Daoy (cell line): Measurements from ENCODE around the gene SLC6A3. TPM values are rescaled to one million over a fixed set of nuclear protein-coding genes. Genes with fewer than 3 reads are reported as not detected.

ENCODE experiments used
- DNase-seq: peaks from one replicate; pipeline ENCODE4 v3.0.0-alpha.2; 2015; ENCODE audit warnings: low read depth
- total RNA-seq: library from RNA; depleted of rRNA; stranded (reverse); fragments of >200 nt; shearing (Covaris generic); gene quantifications from 2 replicates; pipeline ENCODE4 v1.2.3, GENCODE V29; 2014

The SLC6A3 gene
- total RNA-seq, 1 experiment from 2014 or later, result not detected

DNA sequence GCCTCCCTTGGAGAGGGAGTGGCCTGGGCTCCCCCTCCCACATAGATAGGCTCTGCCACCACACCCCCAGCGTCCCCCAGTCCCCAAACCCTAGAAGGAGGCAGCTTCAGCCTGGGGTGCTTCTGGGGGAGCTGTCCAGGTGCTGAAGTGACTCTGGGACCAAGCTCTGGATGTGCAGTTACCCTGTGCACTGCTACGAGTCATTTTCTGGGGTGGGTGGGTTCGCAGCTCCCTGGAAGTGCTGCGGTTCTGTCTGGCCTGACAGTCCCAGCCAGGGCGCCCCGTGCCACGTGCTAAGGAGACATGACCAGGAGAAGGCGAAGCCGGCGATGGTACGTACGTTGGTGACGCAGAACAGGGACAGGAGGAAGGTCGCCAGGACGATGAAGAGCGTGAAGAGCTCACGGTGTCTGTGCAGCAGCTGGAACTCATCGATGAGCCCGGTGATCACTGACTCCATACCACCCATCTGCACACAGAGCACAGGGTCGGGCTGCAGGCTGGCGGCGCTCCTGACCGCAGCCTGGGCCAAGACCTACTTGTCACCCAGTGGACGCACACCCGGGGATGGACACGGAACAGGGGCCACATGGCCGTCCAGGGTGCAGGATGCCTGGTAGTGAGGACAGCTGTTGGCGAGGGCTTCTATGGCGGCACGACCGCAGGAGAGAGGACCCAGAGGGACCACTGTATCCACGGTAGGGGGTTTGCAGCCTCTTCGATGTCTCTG, 35.7 kb downstream of the SLC6A3 start:
- peak; percentile 32 for DNase-seq

DNA sequence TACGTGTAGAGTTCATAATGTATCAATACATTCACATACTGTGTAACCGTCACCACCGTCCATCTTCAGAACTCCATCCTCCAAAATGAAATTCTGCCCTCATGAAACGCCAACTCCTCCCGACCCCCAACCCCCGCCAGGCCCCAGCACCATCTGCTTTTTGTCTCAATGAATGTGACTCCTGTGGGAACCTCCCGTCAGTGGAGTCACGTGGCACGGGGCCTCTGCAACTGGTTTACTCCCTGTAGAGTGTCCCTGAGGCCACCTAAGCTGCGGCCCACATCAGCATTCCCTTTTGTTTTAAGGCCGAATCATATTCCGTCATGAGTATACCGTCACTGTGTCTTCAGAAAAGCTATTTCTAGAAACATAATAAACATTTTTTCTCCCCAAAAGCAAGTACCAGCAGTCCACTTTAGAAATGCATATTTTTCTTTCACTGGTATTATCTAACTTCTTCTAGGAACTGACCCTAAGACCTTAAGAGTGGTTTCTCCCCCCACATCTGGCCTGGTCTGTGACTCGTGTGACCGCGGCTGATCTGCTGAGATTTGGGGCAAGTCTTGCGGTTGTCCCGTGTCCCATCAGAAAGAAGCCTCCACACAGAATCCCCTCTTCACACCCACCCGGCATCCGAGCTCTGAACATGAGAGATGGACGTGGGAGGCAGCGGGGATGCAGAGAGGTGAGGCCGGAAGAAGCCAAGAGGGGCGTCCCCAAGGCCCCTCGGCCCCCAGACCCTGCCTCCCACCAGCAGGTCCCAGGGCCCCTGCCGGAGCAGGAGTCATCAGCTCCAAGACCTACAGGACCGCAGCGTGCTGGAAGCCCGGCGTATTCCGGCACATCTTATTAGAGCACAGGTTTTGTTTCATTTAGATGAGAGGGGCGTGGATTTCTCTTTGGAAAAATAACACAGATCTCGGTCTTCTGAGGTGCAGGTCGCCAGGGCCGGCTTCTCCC, 38.3 kb downstream of the SLC6A3 start:
- no peak for DNase-seq

DNA sequence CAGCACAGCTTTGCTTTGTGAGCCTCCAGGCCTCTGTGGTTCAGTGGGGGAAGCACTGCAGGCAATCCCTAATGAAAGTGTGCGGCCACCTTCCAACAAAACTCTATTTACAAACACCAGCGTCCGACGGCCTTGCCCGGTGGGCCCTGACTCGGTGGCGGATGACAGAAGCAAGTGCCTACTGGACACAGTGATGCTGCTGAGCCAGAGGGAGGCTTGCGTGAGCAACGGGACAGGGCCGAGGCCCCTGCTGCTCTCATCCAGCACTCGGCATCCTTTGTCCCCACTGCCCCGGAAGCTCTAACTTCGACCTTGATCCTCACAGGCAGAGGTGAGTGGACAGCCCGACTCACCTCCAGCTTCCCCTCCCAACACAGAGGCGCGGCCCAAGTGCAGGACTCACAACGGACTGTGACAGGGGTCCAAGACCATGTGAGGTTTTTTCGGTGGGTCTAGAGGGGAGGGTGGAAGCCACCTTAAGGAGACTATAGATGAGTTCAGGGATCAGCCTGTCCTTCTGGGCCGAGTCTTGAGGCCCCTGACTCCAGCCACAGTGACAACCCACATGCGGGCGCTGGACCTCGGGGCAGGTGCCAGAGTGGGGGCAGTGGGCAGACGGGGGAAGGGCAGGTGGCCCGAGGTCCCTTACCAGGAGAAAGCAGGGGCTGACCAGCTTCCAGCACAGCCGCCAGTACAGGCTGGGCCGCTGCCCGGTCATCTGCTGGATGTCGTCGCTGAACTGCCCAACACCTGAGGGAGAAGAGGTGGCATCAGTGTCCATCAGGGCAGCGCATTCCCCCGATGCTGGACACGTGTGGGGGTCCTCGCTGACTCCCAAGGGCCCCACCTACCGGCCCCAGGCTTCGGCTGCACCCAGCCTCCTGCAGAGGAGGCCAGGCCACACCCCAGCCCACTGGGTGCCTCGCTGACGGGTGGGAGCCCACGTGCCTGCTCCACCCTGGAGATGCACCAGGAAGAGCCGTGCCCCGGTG, 39.4 kb downstream of the SLC6A3 start:
- DNase-seq, result no peak

DNA sequence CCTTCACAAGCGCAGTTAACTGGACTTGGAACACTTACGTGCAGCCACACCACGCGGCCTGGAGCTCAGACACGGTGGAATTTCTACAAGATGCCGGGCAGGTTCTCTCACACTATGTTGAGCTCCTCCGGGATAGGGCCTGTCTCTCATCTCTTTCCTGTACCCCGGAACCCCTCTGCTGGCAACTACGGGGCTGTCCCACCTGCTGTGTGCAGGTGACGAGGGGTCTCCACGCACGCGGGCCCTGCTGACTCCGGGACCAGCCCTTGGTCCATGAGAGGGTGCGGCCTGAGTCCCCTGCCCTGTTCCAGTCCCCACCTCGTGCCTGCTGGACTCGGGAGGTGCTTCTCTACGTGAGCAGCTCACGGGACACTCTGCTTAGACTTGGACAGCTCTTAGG, 40.1 kb downstream of the SLC6A3 start:
- DNase-seq, result no peak

DNA sequence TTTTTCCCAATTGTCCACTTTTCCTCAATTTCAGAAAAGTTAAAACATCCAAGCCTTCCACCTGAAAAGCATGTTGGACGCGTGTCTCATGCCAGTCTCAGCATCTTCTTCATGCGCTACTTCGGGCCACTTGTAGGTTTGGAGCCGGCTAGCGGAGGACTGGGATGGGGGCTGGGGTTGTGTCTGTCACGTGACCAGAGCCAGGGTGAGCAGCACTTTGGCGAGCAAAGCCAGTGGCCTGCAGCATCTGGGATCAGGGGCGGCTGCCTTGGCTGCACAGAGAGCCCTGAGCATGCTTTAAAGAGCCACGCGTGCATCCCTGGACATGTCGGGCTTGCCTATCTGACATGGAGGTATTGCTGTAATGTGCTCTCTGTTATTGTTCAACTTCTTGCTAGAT, 41.2 kb downstream of the SLC6A3 start:
- no peak for DNase-seq

DNA sequence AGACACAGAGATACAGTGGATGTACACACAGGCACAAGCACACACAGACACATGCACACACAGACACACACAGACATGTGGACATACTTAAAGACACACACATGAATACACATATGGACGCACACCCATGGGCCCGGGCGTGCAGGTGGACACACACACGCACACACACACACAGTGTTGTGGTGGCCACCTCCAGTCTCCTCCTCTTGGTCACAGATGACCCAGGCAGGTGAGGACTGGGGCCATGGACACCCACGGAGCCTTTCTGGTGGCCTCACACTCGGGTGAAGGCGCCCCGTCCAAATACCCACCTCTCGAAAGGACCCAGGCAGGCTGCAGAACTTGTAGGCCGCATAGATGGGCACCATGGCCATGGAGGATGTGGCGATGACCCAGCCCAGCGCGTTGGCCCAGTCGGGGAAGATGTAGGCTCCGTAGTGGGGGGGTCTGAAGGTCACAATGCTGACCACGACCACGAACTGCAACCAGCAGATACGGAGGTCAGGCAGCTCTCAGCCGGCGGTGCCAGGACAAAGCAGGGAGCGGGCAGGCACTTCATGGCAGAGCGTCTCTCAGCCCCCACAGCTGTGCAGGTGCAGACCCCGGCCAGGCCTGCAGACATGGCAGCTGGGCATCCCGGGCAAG, 42.5 kb downstream of the SLC6A3 start:
- DNase-seq, result no peak

DNA sequence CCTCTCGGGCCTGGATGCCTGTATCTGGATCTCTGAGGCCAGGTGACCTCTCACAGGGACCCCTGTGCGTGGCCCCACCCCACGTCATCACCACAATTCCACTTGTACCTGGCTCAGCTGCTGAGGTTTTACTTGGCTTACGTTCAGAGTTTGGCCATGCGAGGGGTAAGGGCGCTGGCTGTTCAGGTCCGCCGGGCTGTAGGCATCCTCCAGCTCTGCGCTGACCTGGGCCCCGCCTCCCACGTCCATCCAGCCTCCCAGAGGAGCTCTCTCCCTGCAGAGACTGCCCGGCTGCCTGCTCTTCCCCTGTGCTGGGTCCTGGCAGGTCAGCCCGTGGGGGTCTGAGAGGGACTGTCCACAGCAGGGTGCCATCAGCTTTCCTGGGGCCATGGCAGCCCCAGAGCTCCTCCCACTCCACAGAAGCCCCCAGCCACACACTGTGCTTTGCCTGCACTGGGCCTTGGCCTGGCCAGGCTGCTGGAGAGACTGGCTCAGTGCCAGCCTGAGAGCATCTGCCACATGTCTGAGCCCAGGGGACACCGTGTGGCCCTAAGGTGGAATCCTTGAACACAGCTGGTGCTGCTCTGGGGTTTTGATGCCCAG, 43.6 kb downstream of the SLC6A3 start:
- DNase-seq, result no peak

DNA sequence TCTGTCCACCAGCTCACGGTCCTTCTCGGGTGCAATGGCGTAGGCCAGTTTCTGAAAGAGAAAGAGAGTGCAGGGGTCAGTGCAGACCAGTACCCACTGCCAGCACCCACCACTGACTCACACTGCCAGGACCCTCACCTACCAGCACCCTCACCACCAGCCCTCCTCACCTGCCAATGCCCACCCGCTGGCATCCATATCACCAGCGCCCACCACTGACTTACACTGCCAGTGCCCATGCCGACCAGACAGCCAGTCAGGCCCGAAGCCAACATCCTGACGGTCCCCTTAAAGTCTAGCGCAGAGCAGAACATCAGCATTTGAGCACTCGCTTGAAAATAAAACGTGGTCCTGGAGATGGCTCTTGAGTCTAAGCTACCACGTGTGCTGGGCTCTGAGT, 44.3 kb downstream of the SLC6A3 start:
- DNase-seq, result no peak

DNA sequence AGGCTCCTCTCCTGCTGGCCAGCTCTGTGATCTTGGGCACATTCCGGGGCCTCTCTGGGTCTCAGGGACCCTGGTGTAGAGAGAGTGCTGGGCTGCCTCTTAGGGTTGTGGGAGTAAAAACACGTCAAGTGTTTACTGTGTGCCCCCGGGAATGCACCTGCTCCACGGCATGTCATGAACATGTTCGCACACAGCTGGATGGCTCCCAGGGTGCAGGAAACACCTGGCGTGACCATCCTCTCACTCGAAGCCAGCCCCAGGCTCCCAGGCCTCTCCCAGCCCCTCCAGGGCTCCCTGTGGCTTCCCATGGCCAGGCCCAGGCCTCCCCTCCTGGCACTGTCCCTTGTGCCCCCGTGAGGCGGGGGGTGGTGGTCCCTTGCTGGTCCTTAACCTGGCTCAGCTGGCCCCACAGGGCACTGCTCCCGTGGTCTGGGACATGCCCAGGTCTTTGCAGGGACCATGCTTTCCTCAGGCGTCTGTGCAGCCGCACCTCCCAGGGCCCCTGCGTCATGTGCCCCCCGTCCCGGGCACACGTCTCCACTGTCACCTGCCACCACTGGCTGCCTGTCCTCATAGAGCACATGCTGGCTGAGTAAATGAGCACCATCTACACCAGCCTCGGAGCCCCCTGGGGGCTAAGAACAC, 44.9 kb downstream of the SLC6A3 start:
- no peak for DNase-seq

DNA sequence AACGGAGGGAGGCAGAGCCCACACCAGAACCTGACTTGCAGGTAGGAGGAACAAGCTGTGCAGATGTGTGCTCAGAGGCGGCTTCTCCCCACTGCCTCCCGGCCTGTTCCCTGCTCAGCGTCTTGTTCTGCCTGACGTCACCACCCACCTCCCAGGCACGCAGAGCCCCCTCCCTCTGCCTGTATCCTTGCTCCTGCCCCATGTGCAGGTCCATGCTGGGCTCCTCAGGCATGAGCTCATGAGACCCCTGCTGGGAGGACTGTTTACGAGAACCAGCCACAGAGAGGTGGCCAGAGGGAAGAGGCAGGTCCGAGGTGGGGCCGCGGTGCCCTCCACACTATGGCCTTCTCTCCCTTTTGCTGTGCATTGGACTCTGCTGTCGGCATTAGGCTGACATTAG, 45.5 kb downstream of the SLC6A3 start:
- no peak for DNase-seq

DNA sequence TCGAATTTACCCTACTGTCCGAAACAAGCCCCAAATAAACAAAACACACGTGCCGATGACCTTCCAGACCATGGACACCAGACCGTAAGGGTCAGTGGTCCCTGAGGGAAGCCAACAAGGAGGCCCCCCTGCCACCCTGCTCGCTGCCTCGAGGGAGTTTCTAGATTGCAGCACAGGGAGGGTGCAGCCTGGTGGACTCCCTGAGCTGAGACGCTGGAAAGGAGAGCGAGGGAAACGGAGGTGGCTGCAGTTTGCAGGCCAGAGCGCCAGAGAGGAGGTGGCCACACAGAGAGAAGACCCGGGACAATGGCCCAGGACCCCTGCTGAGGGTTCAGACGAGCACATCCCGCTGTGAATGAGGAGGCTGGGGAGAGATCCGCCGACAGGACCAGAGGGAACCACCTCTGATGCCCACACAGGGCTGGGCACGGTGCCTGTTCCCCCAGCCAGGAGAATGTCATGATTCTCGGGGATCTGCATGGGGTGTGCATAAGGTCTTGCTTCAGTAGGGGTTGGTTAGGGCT, 48.9 kb downstream of the SLC6A3 start:
- DNase-seq, result no peak

DNA sequence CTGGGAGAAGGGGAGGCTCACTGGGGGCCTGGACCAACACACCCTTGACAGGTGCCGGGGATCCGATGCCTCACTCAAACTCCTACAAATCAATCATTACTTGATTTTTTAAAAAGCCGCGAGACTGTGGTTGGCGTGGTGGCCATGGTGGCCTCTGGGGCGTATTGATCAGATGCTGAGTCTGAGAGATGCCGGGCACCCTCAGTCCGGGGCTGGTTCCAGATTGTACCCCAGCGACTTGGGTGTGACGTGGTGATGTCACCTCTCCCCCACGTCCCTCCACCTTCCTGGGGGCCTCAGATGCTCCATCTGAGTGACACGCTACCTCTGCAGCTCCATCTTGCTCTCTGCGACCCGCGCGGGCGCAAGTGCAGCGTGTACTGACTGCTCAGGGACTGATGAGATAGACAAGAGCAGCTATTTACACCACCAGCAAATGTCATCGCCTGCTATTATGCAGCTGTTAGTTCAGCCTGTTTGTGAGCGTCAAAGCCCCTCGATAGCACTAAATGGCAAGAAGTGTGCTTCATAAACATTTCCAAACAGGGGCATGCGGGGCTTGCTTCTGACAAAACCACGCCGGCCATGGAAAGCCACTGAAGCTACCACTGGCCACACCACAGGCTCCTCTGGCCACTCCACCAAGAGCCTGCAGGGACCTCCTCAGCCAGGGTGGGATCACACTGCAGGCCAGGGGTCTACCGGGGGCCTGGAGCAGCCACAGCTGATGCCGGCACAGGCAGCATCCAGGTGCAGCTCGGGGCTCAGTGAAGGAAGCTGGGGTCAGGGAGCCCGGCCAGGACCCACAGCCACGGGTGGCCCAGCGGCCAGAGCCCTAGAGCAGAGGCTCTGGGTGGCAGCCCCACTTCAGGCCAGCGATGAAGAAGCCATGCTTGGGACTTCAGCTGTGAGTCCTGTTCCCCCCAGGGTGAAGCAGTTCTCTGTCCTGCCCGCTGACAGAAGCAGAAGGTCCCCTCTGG, 50.1 kb downstream of the SLC6A3 start:
- no peak for DNase-seq

DNA sequence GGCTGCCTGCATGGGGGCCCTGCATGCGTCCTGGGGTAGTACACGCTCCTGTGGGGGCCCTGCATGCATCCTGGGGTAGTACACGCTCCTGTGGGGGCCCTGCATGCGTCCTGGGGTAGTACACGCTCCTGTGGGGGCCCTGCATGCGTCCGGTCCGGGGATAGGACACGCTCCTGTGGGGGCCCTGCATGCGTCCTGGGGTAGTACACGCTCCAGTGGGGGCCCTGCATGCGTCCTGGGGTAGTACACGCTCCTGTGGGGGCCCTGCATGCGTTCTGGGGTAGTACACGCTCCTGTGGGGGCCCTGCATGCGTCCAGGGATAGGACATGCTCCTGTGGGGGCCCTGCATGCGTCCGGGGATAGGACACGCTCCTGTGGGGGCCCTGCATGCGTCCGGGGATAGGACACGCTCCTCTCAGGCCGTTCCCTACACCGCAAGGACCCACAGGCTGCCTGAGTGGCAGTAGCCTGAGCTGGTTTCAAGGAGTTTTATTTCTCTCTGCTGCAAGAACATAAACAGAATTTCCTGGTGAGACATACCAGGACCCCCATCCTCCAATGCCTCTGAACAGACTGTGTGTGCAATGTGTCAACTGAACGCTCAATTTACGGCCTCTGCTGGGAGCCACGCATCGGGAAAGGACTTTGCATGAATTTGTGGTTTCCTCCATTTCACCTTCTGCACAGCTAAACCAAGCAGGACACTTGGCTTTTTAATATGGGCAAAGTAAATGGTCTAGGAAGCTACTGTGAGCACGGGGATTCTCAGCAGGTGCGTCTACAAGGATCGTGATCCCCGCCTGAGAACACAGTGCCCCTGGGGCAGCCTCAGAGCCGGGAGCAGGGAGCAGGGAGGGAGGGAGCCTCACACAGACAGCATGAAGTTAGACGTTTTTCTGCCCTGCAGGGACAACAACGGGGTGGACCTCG, 51.4 kb downstream of the SLC6A3 start:
- DNase-seq, result no peak

DNA sequence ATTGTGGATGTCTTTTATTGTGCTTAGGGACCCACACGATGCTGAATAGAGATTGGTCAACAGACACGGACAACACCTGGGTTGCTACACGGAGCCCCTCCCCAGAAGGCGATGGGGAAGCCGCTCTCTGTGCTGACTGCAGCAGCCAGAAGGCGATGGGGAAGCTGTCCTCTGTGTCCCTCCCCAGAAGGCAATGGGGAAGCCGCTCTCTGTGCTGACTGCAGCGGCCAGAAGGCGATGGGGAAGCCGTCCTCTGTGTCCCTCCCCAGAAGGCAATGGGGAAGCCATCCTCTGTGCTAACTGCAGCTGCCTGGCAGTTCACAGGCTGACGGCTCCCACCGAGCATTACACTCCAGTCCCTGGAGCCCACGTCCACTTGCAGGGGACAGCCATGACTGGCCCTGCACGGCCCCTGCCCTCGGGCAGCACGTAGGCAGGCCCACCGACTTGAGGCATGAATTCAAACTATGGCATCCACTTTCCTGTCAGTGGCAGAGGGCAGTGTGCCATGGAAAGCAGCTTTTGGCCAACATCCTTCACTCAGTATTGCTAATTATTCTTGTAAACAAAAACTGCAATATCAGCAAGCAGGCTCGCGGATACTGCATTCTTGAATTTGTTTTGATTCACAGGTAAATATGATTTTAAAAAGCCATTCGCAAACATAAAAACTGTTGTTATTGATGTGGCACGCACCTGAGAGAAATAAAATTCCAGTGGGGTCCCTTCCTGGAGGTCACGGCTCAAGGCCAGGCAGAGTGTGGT, 52.3 kb downstream of the SLC6A3 start:
- no peak for DNase-seq

DNA sequence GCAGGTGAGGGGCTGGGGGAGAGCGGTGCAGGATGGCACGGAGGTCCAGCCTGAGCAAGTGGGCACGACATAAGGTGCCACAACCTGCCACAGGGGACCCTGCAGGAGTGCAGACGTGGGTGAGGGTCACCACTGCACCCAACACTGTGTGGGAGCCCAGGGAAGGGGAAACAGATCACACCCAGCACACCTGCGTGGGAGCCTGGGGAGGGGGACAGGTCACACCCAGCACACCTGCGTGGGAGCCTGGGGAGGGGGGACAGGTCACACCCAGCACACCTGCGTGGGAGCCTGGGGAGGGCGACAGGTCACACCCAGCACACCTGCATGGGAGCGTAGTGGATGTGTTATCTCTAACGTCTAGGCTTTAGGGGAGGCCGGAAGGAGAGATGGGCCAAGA, 53.0 kb downstream of the SLC6A3 start:
- DNase-seq, result no peak

DNA sequence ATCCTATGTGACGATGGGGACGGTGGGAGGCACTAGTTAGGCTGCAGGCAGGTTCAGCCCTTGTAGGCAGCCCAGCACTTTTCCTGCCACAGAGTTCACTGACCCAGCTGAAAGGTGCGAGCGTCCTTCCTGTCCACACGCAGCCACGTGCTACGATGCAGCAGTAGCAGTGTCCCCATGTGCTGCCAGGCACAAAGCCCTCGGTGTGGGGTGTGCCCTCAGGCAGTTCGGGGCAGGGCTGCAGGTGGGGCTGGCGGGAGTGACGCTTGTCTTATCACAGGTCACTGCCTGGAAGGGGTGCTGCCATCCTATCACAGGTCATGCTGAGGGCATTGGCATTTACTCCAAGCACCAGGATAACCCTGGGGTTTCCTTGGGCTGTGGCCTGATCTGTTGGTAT, 53.5 kb downstream of the SLC6A3 start:
- DNase-seq, result no peak
